MCF 10A (cell line): ENCODE data around the gene SLC22A23. TPM values are rescaled to one million over a fixed set of nuclear protein-coding genes. Genes with fewer than 3 reads are reported as not detected.

Experiments used
- BruUV-seq: library from RNA; stranded (reverse); fragments of 400-500 nt; replicated peaks from 2 replicates; lab custom pipeline; 2021; lab: Mats Ljungman, UMichigan
- CTCF ChIA-PET: fragments of 300-600 bp; sonication (Branson Sonifier 250); formaldehyde crosslinking; extraction: SDS; loops from one replicate; lab custom pipeline; 2021; ENCODE audit warnings: antibody characterized with exemption, inconsistent platforms; lab: Yijun Ruan, JAX
- POLR2A ChIA-PET: fragments of 300-600, 350-650 bp; sonication (Branson Sonifier 250); formaldehyde crosslinking; extraction: SDS; loops from one replicate; lab custom pipeline; 2020; ENCODE audit warnings: antibody characterized with exemption, inconsistent platforms; lab: Yijun Ruan, JAX
- DNase-seq: peaks from one replicate; pipeline ENCODE4 v3.0.0-alpha.2; 2018; ENCODE audit not compliant: unreplicated experiment
- H3K27ac Mint-ChIP-seq: one replicate; pipeline ENCODE4 v1.8.0; 2022; ENCODE audit warnings: mild to moderate bottlenecking, low read depth, mixed read lengths; ENCODE audit not compliant: unreplicated experiment
- H3K27me3 Mint-ChIP-seq: one replicate; pipeline ENCODE4 v1.8.0; 2022; ENCODE audit warnings: mixed read lengths; ENCODE audit not compliant: insufficient read depth, unreplicated experiment
- H3K36me3 Mint-ChIP-seq: one replicate; pipeline ENCODE4 v1.8.0; 2022; ENCODE audit warnings: mild to moderate bottlenecking, moderate library complexity, mixed read lengths; ENCODE audit not compliant: insufficient read depth, unreplicated experiment
- H3K4me1 Mint-ChIP-seq: one replicate; pipeline ENCODE4 v1.8.0; 2022; ENCODE audit warnings: mixed read lengths; ENCODE audit not compliant: insufficient read depth, unreplicated experiment
- H3K4me3 Mint-ChIP-seq: one replicate; pipeline ENCODE4 v1.8.0; 2022; ENCODE audit warnings: mild to moderate bottlenecking, moderate library complexity, mixed read lengths; ENCODE audit not compliant: unreplicated experiment
- H3K9me3 Mint-ChIP-seq: one replicate; pipeline ENCODE4 v1.8.0; 2022; ENCODE audit warnings: mixed read lengths; ENCODE audit not compliant: unreplicated experiment
- intact Hi-C: fragments of 100-400 bp; cut with micrococcal nuclease; formaldehyde crosslinking; loops from 2 replicates; pipeline ENCODE4 v1.14.1; 2022
- total RNA-seq: library from RNA; stranded (reverse); gene quantifications from 2 replicates; pipeline ENCODE4 v1.2.3, GENCODE V29; 2022
- TF ChIP-seq, protein P1 (sequence below): fragments of 200-600 bp; IDR thresholded peaks from one replicate; pipeline ENCODE4 v1.8.0; 2022; ENCODE audit warnings: antibody characterized with exemption, mild to moderate bottlenecking; ENCODE audit not compliant: unreplicated experiment

SLC22A23 gene
- total RNA-seq, 1 experiment from 2014 or later = 11.9 TPM

DNA sequence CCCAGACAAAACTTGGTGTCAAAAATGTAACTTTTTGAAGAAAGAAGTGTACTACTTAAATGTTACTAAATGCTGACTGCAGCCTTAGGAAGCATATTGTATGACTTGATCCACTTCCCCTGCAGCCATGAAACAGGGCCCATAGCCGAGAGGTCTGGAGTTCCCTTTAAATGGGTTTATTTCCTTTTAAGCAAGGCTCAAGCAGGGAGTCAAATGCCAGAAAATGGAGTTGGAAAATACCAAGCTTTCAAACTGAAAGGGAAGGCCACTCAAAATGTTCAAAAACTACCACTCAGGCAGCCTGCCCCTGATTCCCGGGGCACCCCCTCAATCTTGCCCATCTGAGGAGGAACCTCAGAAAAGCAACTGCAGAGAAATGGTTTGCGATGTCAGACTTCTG is 43.3 kb downstream of the SLC22A23 start:
- POLR2A ChIA-PET = interaction anchor here (1.0 to 1.2 kb wide), 2 partner anchors 9 to 13 kb away, joined by 4 read pairs; no protein-coding TSS in a partner anchor
- no peaks in the 10 kb centered on the region for H3K27me3 Mint-ChIP-seq
- CTCF ChIA-PET = interaction anchor here (0.5 kb wide), 1 partner anchor 319 kb away, joined by 3 read pairs; no protein-coding TSS in a partner anchor
- H3K4me3 Mint-ChIP-seq = no peak overlapping the region
- TF ChIP-seq, protein P1, sequence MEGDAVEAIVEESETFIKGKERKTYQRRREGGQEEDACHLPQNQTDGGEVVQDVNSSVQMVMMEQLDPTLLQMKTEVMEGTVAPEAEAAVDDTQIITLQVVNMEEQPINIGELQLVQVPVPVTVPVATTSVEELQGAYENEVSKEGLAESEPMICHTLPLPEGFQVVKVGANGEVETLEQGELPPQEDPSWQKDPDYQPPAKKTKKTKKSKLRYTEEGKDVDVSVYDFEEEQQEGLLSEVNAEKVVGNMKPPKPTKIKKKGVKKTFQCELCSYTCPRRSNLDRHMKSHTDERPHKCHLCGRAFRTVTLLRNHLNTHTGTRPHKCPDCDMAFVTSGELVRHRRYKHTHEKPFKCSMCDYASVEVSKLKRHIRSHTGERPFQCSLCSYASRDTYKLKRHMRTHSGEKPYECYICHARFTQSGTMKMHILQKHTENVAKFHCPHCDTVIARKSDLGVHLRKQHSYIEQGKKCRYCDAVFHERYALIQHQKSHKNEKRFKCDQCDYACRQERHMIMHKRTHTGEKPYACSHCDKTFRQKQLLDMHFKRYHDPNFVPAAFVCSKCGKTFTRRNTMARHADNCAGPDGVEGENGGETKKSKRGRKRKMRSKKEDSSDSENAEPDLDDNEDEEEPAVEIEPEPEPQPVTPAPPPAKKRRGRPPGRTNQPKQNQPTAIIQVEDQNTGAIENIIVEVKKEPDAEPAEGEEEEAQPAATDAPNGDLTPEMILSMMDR = no peak
- H3K27ac Mint-ChIP-seq = no peak overlapping the region
- H3K9me3 Mint-ChIP-seq = no peaks in the 10 kb centered on the region
- intact Hi-C loops = loop anchor here (5.0 kb wide), 1 partner anchor 104 kb away; no protein-coding TSS in a partner anchor
- DNase-seq = no peak
- no TSS peak for BruUV-seq
- H3K36me3 Mint-ChIP-seq = peaks cover 20% of the 10 kb centered on the region
- H3K4me1 Mint-ChIP-seq = peaks cover 4% of the 10 kb centered on the region

DNA sequence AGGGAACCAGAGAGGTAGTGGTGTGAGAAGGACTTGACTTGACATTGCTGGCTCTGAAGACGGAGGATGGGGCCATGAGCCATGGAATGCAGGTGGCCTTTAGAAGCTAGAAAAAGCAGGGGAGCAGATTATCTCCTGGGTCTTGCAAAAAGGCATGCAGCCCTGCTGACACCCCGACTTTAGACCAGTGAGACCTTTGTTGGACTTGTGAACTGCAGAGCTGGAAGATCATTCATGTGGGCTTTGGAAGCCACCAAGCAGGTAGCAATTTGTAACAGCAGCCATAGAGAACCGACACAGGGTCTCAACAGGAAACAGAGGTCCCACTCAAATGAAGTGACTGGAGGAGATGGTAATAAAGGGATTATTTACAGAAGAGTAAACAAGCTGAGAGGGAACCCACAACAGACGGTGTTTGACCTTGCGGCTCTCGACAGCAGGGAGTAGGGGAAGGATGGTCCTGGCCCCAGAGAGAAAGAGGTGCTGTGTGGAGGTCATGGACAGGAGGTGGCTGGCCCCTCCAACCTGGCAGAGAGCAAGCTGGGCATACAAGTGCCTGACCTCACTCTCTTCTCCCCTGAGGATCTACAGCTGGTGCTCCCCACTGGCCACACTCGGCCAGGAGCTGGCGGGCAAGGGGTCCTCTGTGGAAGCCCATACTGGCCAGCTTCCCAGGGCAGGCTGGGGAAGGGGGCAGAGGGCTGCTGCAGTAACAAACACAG is 43.9 kb downstream of the SLC22A23 start:
- H3K4me3 Mint-ChIP-seq = no peak overlapping the region
- BruUV-seq = no TSS peak
- H3K27ac Mint-ChIP-seq = no peak overlapping the region
- TF ChIP-seq, protein P1 = no peak
- H3K4me1 Mint-ChIP-seq = peaks cover 4% of the 10 kb centered on the region
- H3K9me3 Mint-ChIP-seq = no peaks in the 10 kb centered on the region
- CTCF ChIA-PET = interaction anchor here (0.5 to 1.1 kb wide), 3 partner anchors 10 to 319 kb away, joined by 3 read pairs; no protein-coding TSS in a partner anchor
- H3K36me3 Mint-ChIP-seq = peaks cover 20% of the 10 kb centered on the region
- DNase-seq = no peak
- intact Hi-C loops = loop anchor here (5.0 kb wide), 1 partner anchor 104 kb away; no protein-coding TSS in a partner anchor
- H3K27me3 Mint-ChIP-seq = no peaks in the 10 kb centered on the region
- POLR2A ChIA-PET = interaction anchor here (1.0 to 1.2 kb wide), 2 partner anchors 9 to 13 kb away, joined by 4 read pairs; no protein-coding TSS in a partner anchor

DNA sequence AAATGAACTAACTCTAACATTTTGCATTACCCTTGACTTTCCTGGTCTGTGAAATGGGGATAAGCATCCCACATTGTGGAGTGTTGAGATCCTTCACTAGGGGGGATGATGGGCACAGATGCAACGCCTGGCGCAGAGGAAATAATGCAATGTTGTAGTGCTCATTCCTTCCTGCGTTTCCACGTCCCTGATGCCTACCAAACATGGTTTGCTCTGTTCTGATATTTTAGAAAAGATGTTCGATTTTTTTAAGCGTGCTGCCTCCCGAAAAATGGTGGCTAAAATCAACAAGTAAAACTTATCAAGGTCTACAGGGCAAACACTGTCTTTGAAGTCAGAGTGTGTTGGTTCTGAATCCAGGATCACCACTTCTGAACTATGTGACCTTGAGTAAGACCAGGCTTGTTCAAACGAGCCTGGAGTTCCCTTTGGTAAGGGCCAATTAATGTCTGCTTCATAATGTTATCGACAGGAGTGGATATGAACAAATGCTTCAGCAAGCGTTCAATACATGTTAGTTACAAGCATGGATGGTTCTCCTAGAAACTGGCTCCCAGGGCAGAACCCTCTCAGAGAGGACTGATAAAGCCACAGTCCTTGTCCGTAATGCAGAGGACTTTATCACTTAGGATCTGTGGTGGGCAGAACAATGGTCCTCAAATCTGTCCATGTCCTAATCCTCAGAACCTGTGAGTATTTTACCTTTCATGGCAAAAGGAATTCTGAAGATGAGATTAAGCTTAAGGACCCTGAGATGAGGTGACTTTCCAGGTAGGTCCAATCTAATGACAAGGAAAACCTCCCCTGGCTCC is 44.7 kb downstream of the SLC22A23 start:
- POLR2A ChIA-PET = interaction anchor here (0.6 to 3.5 kb wide), 6 partner anchors 9 to 1402 kb away, joined by 3 to 22 read pairs (median 4); no protein-coding TSS in a partner anchor
- intact Hi-C loops = loop anchor here (1.0 to 5.0 kb wide), 3 partner anchors 45 to 320 kb away; partner anchors contain the start of gene SLC22A23
- CTCF ChIA-PET = interaction anchor here (0.7 to 1.3 kb wide), 6 partner anchors 15 to 105 kb away, joined by 3 to 6 read pairs (median 3); no protein-coding TSS in a partner anchor

More for the DNA sequence above, 44.7 kb downstream of the SLC22A23 start:
- DNase-seq = no peak
- Mint-ChIP-seq H3K4me1 (peaks cover 4% of the 10 kb centered on the region), H3K36me3 (peaks cover 26% of the 10 kb centered on the region), H3K4me3 (no peak overlapping the region), H3K9me3 (no peaks in the 10 kb centered on the region), H3K27me3 (no peaks in the 10 kb centered on the region), H3K27ac (no peak overlapping the region)
- no TSS peak for BruUV-seq
- TF ChIP-seq, protein P1 = no peak
